Breast epithelium (tissue), 3 donors: ENCODE results near the gene DISP3.

Experiments used
- CTCF ChIP-seq, 3 donors: fragments of 450-650 bp; IDR thresholded peaks; one replicate each; pipeline ENCODE4 v1.5.1; 2016 to 2017; ENCODE audit warnings: antibody characterized with exemption in 3 of 3, mild to moderate bottlenecking in 3 of 3, moderate library complexity in 3 of 3
- POLR2A ChIP-seq: fragments of 450-650 bp; IDR thresholded peaks from one replicate; pipeline ENCODE4 v1.6.1; 2016; ENCODE audit warnings: antibody characterized with exemption, mild to moderate bottlenecking, moderate library complexity
- POLR2AphosphoS5 ChIP-seq, 3 donors: sonication (generic); formaldehyde crosslinking; IDR thresholded peaks; one replicate each; pipeline ENCODE4 v1.6.1; 2017; ENCODE audit warnings: antibody characterized with exemption in 3 of 3

GRCh38 chr1:11434501-11434900 lies 44.5 kb upstream of the DISP3 start:
- TF ChIP-seq CTCF (IDR thresholded peaks at IDR 0.05), result no peak
- TF ChIP-seq POLR2AphosphoS5 (IDR thresholded peaks at IDR 0.05), result no peak
- TF ChIP-seq POLR2A, result no peak
